Trophoblast cell (in vitro differentiated cells and primary cell): ENCODE measurements around the gene PPIB.

Source experiments
- DNase-seq, 2 donors: peaks; one replicate each; pipeline ENCODE4 v3.0.0-alpha.2; 2016
- H2AFZ ChIP-seq: 2 replicates; pipeline ENCODE4 v1.6.1; 2013; ENCODE audit warnings: low read length, moderate library complexity, mild to moderate bottlenecking; ENCODE audit not compliant: insufficient read depth, poor library complexity
- H2AK5ac ChIP-seq: 2 replicates; pipeline ENCODE4 v1.6.1; 2013; ENCODE audit warnings: mild to moderate bottlenecking, low read length
- H2BK120ac ChIP-seq: 2 replicates; pipeline ENCODE4 v1.6.1; 2013; ENCODE audit warnings: low read length, mild to moderate bottlenecking, moderate library complexity; ENCODE audit not compliant: insufficient read depth, poor library complexity
- H2BK12ac ChIP-seq: 2 replicates; pipeline ENCODE4 v1.6.1; 2013; ENCODE audit warnings: mild to moderate bottlenecking, low read length, moderate library complexity
- H2BK5ac ChIP-seq: 2 replicates; pipeline ENCODE4 v1.6.1; 2013; ENCODE audit warnings: low read length, low read depth, moderate library complexity, mild to moderate bottlenecking; ENCODE audit not compliant: poor library complexity
- H3K14ac ChIP-seq: 2 replicates; pipeline ENCODE4 v1.6.1; 2013; ENCODE audit warnings: mild to moderate bottlenecking, low read length
- H3K18ac ChIP-seq: 2 replicates; pipeline ENCODE4 v1.6.1; 2013; ENCODE audit warnings: mild to moderate bottlenecking, low read length
- H3K23ac ChIP-seq: 2 replicates; pipeline ENCODE4 v1.6.1; 2013; ENCODE audit warnings: low read length
- H3K27ac ChIP-seq: 2 replicates; pipeline ENCODE4 v1.5.1; 2013; ENCODE audit warnings: low read depth, mild to moderate bottlenecking, inconsistent platforms, low read length, moderate library complexity
- H3K27me3 ChIP-seq: 2 replicates; pipeline ENCODE4 v1.6.1; 2013; ENCODE audit warnings: inconsistent platforms, mild to moderate bottlenecking, low read length, moderate library complexity; ENCODE audit not compliant: insufficient read depth
- H3K36me3 ChIP-seq, 2 experiments: 1 replicate in 1 of 2; 2 replicates in 1 of 2; pipeline ENCODE4 v1.6.1; 2013; ENCODE audit warnings: low read length in 2 of 2, mild to moderate bottlenecking in 2 of 2, moderate library complexity in 1 of 2; ENCODE audit not compliant: insufficient read depth in 2 of 2, control insufficient read depth in 1 of 2
- H3K4ac ChIP-seq: 2 replicates; pipeline ENCODE4 v1.6.1; 2013; ENCODE audit warnings: low read depth, mild to moderate bottlenecking, low read length, moderate library complexity
- H3K4me1 ChIP-seq, 2 experiments: 1 replicate in 1 of 2; 2 replicates in 1 of 2; pipeline ENCODE4 v1.6.1; 2013; ENCODE audit warnings: low read length in 2 of 2, mild to moderate bottlenecking in 2 of 2, moderate library complexity in 1 of 2; ENCODE audit not compliant: insufficient read depth in 2 of 2, control insufficient read depth in 1 of 2
- H3K4me2 ChIP-seq: 2 replicates; pipeline ENCODE4 v1.6.1; 2013; ENCODE audit warnings: inconsistent platforms, mild to moderate bottlenecking, low read length, moderate library complexity
- H3K4me3 ChIP-seq: 2 replicates; pipeline ENCODE4 v1.5.1; 2013; ENCODE audit warnings: mild to moderate bottlenecking, low read depth, low read length, inconsistent platforms
- H3K79me1 ChIP-seq: one replicate; pipeline ENCODE4 v1.6.1; 2013; ENCODE audit warnings: low read length
- H3K79me2 ChIP-seq: 2 replicates; pipeline ENCODE4 v1.6.1; 2013; ENCODE audit warnings: low read length, mild to moderate bottlenecking; ENCODE audit not compliant: control insufficient read depth, insufficient read depth, poor library complexity
- H3K9ac ChIP-seq: 2 replicates; pipeline ENCODE4 v1.6.1; 2013; ENCODE audit warnings: mild to moderate bottlenecking, low read length
- H3K9me3 ChIP-seq: 2 replicates; pipeline ENCODE4 v1.6.1; 2013; ENCODE audit warnings: low read depth, mild to moderate bottlenecking, control low read depth, inconsistent platforms, low read length; ENCODE audit not compliant: insufficient read depth
- H4K12ac ChIP-seq: 2 replicates; pipeline ENCODE4 v1.6.1; 2013; ENCODE audit warnings: low read depth, mild to moderate bottlenecking, low read length, moderate library complexity
- H4K8ac ChIP-seq: 2 replicates; pipeline ENCODE4 v1.6.1; 2013; ENCODE audit warnings: low read depth, mild to moderate bottlenecking, low read length, moderate library complexity
- H4K91ac ChIP-seq: one replicate; pipeline ENCODE4 v1.6.1; 2013; ENCODE audit warnings: low read depth, mild to moderate bottlenecking, low read length, moderate library complexity
- WGBS: extraction: QIAGEN DNeasy Blood & Tissue Kit; methylation state at CpG from one replicate; pipeline ENCODE4 v1.1.7; 2013; ENCODE audit warnings: missing lambda C conversion rate; ENCODE audit not compliant: insufficient read length, insufficient coverage; ENCODE audit errors: extremely low coverage; 5-methylcytosine and 5-hydroxymethylcytosine counted together

PPIB gene

DNA sequence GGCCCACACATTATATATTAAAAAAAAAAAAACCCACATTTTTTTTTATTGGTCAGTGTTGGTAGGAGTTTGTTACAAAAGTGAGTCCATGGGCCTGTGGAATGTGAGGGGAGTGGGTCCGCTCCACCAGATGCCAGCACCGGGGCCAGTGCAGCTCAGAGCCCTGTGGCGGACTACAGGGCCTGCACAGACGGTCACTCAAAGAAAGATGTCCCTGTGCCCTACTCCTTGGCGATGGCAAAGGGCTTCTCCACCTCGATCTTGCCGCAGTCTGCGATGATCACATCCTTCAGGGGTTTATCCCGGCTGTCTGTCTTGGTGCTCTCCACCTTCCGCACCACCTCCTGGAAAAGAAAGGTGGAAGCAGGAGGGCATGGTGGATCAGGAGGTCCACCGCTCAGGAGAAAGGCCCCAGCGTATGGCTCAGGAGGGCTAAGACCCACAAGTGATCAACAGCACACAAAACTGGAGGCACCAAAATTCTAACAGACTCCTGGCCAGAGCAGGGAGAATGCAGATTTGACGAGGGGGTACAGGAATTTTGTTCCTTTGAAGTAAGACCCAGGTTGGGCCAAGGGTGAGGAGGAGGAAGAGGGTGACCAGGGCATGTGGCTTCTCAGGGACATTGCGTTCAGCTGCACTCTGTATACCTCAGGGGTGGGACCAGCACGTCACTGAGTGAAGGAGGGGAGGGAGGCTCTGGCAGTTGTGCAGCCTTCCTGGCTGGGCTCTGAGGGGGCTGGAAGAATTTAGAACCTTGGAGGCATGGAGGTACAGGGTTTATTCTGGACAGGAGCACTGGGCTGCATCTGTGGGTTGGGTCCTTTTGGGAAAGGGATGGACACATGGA is 6.8 kb downstream of the PPIB start:
- H2BK12ac ChIP-seq, result no peak overlapping the region
- peaks cover 4 to 13% of the 10 kb centered on the region in 2 experiments for H3K4me1 ChIP-seq
- H3K23ac ChIP-seq, result no peak overlapping the region
- no peak overlapping the region for H4K91ac ChIP-seq
- no peak overlapping the region for H4K12ac ChIP-seq
- no peak overlapping the region for H3K4me2 ChIP-seq
- no CpG with 5 or more reads among the region's 15 CpGs for WGBS
- no peak overlapping the region for H2BK120ac ChIP-seq
- H3K18ac ChIP-seq, result no peak overlapping the region
- no peak for DNase-seq
- H3K4ac ChIP-seq, result no peak overlapping the region
- H3K4me3 ChIP-seq, result no peak overlapping the region
- no peak overlapping the region for H2BK5ac ChIP-seq
- no peaks in the 10 kb centered on the region for H3K79me2 ChIP-seq
- H3K9ac ChIP-seq, result no peak overlapping the region
- peaks cover 2% of the 10 kb centered on the region for H3K79me1 ChIP-seq
- peaks cover 16% of the 10 kb centered on the region for H3K27me3 ChIP-seq
- H2AFZ ChIP-seq, result no peak overlapping the region
- H3K9me3 ChIP-seq, result no peaks in the 10 kb centered on the region
- H3K14ac ChIP-seq, result no peak overlapping the region
- no peak overlapping the region for H4K8ac ChIP-seq
- H2AK5ac ChIP-seq, result no peak overlapping the region
- peaks cover 52 to 53% of the 10 kb centered on the region in 2 experiments for H3K36me3 ChIP-seq
- no peak overlapping the region for H3K27ac ChIP-seq

GRCh38 chr15:64153480-64154367 is 9.1 kb downstream of the PPIB start:
- Histone ChIP-seq H3K36me3 (peaks cover 33 to 37% of the 10 kb centered on the region in 2 experiments), H3K9ac (no peak overlapping the region), H2BK120ac (no peak overlapping the region), H3K79me2 (no peaks in the 10 kb centered on the region), H2AFZ (no peak overlapping the region), H3K23ac (no peak overlapping the region), H3K14ac (no peak overlapping the region), H3K18ac (no peak overlapping the region), H3K4ac (no peak overlapping the region), H4K12ac (no peak overlapping the region), H4K8ac (peak overlapping the region; percentile 8), H2AK5ac (no peak overlapping the region), H3K4me3 (no peak overlapping the region), H3K27me3 (peaks cover 16% of the 10 kb centered on the region), H4K91ac (no peak overlapping the region), H3K79me1 (peaks cover 2% of the 10 kb centered on the region), H3K27ac (no peak overlapping the region), H3K4me2 (no peak overlapping the region), H3K4me1 (peaks cover 4 to 14% of the 10 kb centered on the region in 2 experiments), H2BK12ac (no peak overlapping the region), H3K9me3 (no peaks in the 10 kb centered on the region), H2BK5ac (no peak overlapping the region)
- WGBS, result no CpG with 5 or more reads among the region's 12 CpGs
- peak; percentile 93 to 95 for DNase-seq

DNA sequence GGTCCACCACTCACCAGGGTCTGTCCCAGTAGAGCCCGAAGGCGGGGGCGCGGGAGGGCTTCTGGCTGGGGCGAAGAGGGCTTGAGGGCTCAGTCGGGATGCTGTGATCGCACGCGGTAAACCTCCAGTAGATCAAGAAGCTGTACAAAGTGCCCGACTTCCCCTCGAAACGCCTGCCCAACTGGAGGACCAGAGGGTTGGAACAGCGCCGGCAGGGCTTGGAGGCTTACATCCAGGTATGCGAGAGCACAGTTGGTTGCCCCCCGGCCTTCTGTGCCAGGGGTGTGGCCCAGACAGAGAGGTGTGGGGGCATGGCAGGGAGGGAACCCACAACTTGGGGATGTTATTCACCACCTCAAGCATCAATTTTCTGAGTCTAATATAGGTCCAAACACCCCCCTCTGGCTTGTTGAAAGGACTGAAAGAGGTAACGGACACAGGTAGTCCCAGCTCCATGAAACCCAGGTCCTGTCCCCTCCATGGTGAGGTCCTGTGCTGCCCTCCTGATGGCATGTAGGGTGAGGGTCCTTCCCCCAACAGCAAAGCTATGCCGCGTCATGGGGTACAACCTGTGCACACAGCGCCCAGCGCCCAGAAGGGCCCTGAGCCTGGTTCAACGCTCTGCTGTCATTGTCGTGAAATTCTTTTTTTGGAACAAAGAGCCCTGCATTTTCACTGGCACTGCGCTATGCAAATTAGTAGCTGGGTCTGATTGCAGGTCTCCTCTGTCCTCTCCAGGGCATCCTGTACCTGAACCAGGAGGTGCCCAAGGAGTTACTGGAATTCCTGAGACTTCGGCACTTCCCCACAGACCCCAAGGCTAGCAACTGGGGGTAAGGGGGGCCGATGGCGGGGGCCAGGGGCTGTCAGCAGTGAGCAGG is 10.1 kb downstream of the PPIB start:
- Histone ChIP-seq H3K36me3 (peaks cover 24 to 27% of the 10 kb centered on the region in 2 experiments), H4K91ac (no peak overlapping the region), H3K9me3 (no peaks in the 10 kb centered on the region), H3K79me2 (no peaks in the 10 kb centered on the region), H3K9ac (no peak overlapping the region), H2BK5ac (no peak overlapping the region), H3K4me3 (no peak overlapping the region), H3K79me1 (peaks cover 2% of the 10 kb centered on the region), H2BK120ac (no peak overlapping the region), H2AFZ (no peak overlapping the region), H3K23ac (no peak overlapping the region), H3K27me3 (peaks cover 16% of the 10 kb centered on the region), H3K14ac (no peak overlapping the region), H3K18ac (no peak overlapping the region), H3K4ac (no peak overlapping the region), H3K4me2 (peak overlapping the region; percentile 94), H3K27ac (no peak overlapping the region), H2BK12ac (no peak overlapping the region), H4K8ac (no peak overlapping the region), H4K12ac (no peak overlapping the region), H2AK5ac (no peak overlapping the region), H3K4me1 (peaks cover 4 to 14% of the 10 kb centered on the region in 2 experiments)
- DNase-seq, result no peak
- no CpG with 5 or more reads among the region's 27 CpGs for WGBS
